CD4-positive, CD25-positive, alpha-beta regulatory T cell (primary cell): Measurements from ENCODE around the gene GATA3. TPM values are rescaled to one million over a fixed set of nuclear protein-coding genes. Genes with fewer than 3 reads are reported as not detected.

Experiments used
- ATAC-seq, 2 donors: fragments of 150-1000 bp; cut with Tn5 transposase; one replicate each; pipeline ENCODE4 v1.10.0; 2021; ENCODE audit warnings: low read depth in 2 of 2, moderate number of reproducible peaks in 2 of 2, moderate library complexity in 1 of 2
- DNase-seq, 3 donors: peaks; one replicate each; pipeline versions ENCODE4 v3.0.0 to v3.0.0-alpha.2; 2012 to 2022; ENCODE audit warnings: mixed read lengths in 1 of 3
- H3K27ac ChIP-seq: one replicate; pipeline ENCODE4 v1.7.0; 2013; ENCODE audit warnings: mild to moderate bottlenecking, low read length; ENCODE audit not compliant: insufficient read depth, poor library complexity, severe bottlenecking
- H3K27me3 ChIP-seq: one replicate; pipeline ENCODE4 v1.7.0; 2013; ENCODE audit warnings: low read length; ENCODE audit not compliant: control insufficient read depth, insufficient read depth
- H3K36me3 ChIP-seq: one replicate; pipeline ENCODE4 v1.7.0; 2013; ENCODE audit warnings: mild to moderate bottlenecking, low read length, moderate library complexity; ENCODE audit not compliant: control insufficient read depth, insufficient read depth
- H3K4me1 ChIP-seq: 2 replicates; pipeline ENCODE4 v1.7.0; 2013; ENCODE audit warnings: mild to moderate bottlenecking, low read length; ENCODE audit not compliant: insufficient read depth, control insufficient read depth, poor library complexity, severe bottlenecking
- H3K4me3 ChIP-seq: one replicate; pipeline ENCODE4 v1.7.0; 2013; ENCODE audit warnings: low read depth, mild to moderate bottlenecking, low read length, moderate library complexity
- H3K9me3 ChIP-seq, 2 experiments: 1 replicate in 1 of 2; 2 replicates in 1 of 2; pipeline ENCODE4 v1.7.0; 2013; ENCODE audit warnings: low read length in 2 of 2, mild to moderate bottlenecking in 1 of 2, moderate library complexity in 1 of 2; ENCODE audit not compliant: control insufficient read depth in 2 of 2
- H3K27ac Mint-ChIP-seq, 3 donors: one replicate each; pipeline ENCODE4 v1.8.0; 2020 to 2022; ENCODE audit warnings: mild to moderate bottlenecking in 3 of 3, mixed read lengths in 3 of 3, moderate library complexity in 2 of 3
- H3K27me3 Mint-ChIP-seq: one replicate; pipeline ENCODE4 v1.8.0; 2022; ENCODE audit warnings: mild to moderate bottlenecking, mixed read lengths
- H3K36me3 Mint-ChIP-seq: one replicate; pipeline ENCODE4 v1.8.0; 2020; ENCODE audit warnings: mixed read lengths
- H3K4me1 Mint-ChIP-seq, 4 donors: one replicate each; pipeline ENCODE4 v1.8.0; 2020 to 2022; ENCODE audit warnings: mixed read lengths in 4 of 4, mild to moderate bottlenecking in 1 of 4
- H3K4me3 Mint-ChIP-seq, 4 donors: one replicate each; pipeline ENCODE4 v1.8.0; 2020 to 2022; ENCODE audit warnings: mild to moderate bottlenecking in 4 of 4, mixed read lengths in 4 of 4, moderate library complexity in 3 of 4
- H3K9me3 Mint-ChIP-seq, 7 donors: one replicate each; pipeline ENCODE4 v1.8.0; 2020 to 2022; ENCODE audit warnings: mixed read lengths in 7 of 7, mild to moderate bottlenecking in 3 of 7, moderate library complexity in 2 of 7
- polyA plus RNA-seq, 4 donors: library from polyadenylated mRNA; unstranded; fragments of 300-500 nt; fragmentation: Illumina TruSeq; gene quantifications; one replicate each; pipeline ENCODE4 v1.2.3, GENCODE V29; 2021
- total RNA-seq: library from RNA; stranded (reverse); gene quantifications from one replicate; pipeline ENCODE4 v1.2.3, GENCODE V29; 2022

Gene GATA3
- total and polyA plus RNA-seq, 5 donors from 2014 or later, result 32.9 to 182 (median 47.3) TPM

DNA sequence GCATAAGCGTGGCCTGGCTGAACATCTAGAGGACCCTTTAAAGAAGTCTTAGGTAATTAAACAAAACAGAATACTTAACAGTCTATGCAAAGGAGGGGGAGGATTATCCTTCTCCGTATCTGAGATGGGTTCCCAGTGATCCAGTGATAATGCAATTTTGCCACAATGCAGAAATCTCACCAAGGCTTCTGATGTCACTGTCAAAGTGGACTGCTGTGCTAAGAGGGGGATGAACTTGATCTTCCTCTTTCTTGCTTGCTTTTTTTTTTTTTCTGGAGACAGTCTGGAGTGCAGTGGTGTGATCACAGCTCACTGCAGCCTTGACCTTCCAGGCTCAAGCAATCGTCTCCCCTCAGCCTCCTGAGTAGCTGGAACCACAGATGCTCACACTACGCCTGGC lies 30.8 kb downstream of the GATA3 start:
- DNase-seq (no peak), ATAC-seq (no peak)
- Mint-ChIP-seq H3K4me1 (peaks cover 18 to 33% (median 27%) of the 10 kb centered on the region in 4 donors), H3K27me3 (no peaks in the 10 kb centered on the region), H3K36me3 (peaks cover 19% of the 10 kb centered on the region), H3K4me3 (no peak overlapping the region), H3K9me3 (peaks cover 0 to 1% (median 0%) of the 10 kb centered on the region in 7 donors), H3K27ac (peak overlapping the region in 2 of 3 donors; percentile 54 to 60)
- Histone ChIP-seq H3K36me3 (peaks cover 16% of the 10 kb centered on the region), H3K27ac (no peak overlapping the region), H3K9me3 (no peaks in the 10 kb centered on the region), H3K4me3 (no peak overlapping the region), H3K4me1 (peaks cover 24% of the 10 kb centered on the region), H3K27me3 (no peaks in the 10 kb centered on the region)

DNA sequence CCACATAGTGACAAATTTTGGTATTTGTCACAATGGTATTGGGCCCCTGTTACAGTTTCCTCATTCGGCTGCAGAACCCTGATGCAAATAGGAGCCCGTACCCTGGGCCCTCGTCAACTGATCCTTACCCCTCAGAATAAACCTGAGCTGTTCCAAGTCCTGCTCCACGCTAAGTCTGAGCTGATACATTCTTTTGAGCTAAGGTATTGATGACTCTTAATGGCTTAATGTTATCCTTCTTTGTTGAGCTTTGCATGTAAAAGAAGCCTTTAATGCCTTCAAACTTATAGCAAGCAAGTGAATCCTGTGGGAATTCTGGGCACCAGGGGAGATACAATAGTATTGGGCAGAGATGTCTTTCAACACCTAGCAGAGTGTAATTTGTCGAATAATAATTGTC lies 31.8 kb downstream of the GATA3 start:
- Histone ChIP-seq H3K4me3 (no peak overlapping the region), H3K27ac (no peak overlapping the region), H3K4me1 (peaks cover 24% of the 10 kb centered on the region), H3K36me3 (peaks cover 10% of the 10 kb centered on the region), H3K9me3 (no peaks in the 10 kb centered on the region), H3K27me3 (no peaks in the 10 kb centered on the region)
- Mint-ChIP-seq H3K4me3 (peak overlapping the region in 1 of 4 donors; percentile 9), H3K27me3 (no peaks in the 10 kb centered on the region), H3K4me1 (peaks cover 18 to 38% (median 30%) of the 10 kb centered on the region in 4 donors), H3K27ac (no peak overlapping the region), H3K36me3 (peaks cover 21% of the 10 kb centered on the region), H3K9me3 (peaks cover 0 to 1% (median 0%) of the 10 kb centered on the region in 7 donors)
- ATAC-seq (no peak), DNase-seq (no peak)

DNA sequence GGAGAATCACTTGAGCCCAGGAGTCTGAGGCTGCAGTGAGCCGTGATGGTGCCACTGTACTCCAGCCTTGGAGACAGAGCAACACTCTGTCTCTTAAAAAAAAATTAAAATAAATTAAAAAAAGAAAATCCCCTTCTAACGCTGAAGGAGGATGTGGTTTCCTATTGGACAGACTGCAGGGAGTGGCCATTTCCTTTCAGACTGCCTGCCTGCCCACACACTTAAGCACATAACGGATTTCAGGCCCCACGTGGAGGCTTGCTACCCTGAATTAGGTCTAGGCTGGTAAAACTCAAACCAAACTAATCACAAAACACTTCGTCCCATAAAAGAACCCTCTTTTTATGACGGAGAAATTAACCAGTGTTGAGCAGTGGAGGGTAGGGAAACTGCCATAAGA lies 34.0 kb downstream of the GATA3 start:
- peak overlapping the region in 2 of 4 donors; percentile 56 to 58 for H3K4me3 Mint-ChIP-seq
- H3K27me3 Mint-ChIP-seq, result no peaks in the 10 kb centered on the region
- H3K27ac Mint-ChIP-seq, result peak overlapping the region; percentile 7 to 73 (median 46)

DNA sequence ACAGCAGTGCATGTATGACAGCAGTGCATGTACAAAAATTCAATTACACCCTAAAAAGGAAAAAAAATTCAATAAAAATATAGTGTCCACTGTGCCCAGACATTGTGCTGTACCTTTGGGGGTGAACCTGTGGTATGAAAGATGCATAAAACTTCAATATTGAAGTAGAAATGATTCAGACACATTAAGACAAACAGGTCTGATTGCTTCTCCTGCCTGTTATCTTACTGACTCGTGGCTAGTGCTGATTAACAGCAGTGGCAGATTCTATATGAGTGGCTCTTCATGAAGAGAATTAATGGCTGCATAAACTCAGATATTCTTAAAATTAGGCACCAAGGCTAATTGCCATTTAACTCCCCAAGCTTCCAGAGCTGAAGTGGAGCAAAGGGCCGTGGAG lies 37.9 kb downstream of the GATA3 start:
- H3K4me1 ChIP-seq, result peaks cover 21% of the 10 kb centered on the region
- H3K4me3 ChIP-seq, result no peak overlapping the region
- H3K36me3 ChIP-seq, result no peaks in the 10 kb centered on the region
- Mint-ChIP-seq H3K9me3 (peaks cover 0 to 1% (median 0%) of the 10 kb centered on the region in 7 donors), H3K27ac (peak overlapping the region in 2 of 3 donors; percentile 9 to 55), H3K4me1 (peaks cover 11 to 33% (median 22%) of the 10 kb centered on the region in 4 donors), H3K27me3 (no peaks in the 10 kb centered on the region), H3K4me3 (no peak overlapping the region), H3K36me3 (peaks cover 20% of the 10 kb centered on the region)
- no peaks in the 10 kb centered on the region for H3K27me3 ChIP-seq
- no peak overlapping the region for H3K27ac ChIP-seq
- ATAC-seq (no peak), DNase-seq (no peak)
- no peaks in the 10 kb centered on the region for H3K9me3 ChIP-seq

More for the DNA sequence above, 34.0 kb downstream of the GATA3 start:
- ATAC-seq (peak; percentile 93), DNase-seq (peak; percentile 13 to 94 (median 73))
- Histone ChIP-seq H3K36me3 (peaks cover 3% of the 10 kb centered on the region), H3K27me3 (no peaks in the 10 kb centered on the region), H3K27ac (peak overlapping the region; percentile 56), H3K4me3 (peak overlapping the region; percentile 51), H3K9me3 (no peaks in the 10 kb centered on the region), H3K4me1 (peaks cover 24% of the 10 kb centered on the region)
- H3K9me3 Mint-ChIP-seq, result peaks cover 0 to 1% (median 0%) of the 10 kb centered on the region in 7 donors
- H3K4me1 Mint-ChIP-seq, result peaks cover 18 to 44% (median 31%) of the 10 kb centered on the region in 4 donors
- H3K36me3 Mint-ChIP-seq, result peaks cover 10% of the 10 kb centered on the region

DNA sequence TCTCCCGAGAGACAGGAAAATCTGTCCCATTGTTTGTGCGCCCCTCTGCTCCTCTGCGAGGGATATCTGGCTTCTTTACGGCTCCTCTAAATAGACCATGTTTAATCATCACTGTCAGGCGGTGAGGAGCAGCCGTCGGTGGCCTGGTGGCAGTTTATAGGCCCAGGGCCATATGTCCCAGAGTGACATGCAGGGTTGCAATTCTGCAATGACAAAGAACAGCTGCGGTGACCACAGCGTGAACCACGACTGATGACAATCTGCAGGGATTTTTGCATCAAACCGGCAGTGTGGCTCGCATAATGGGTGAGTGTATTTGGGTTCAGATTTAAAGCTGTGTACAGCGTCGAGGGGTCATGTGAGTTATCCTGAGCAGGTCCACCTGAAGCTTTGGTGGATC lies 41.5 kb downstream of the GATA3 start:
- H3K4me3 Mint-ChIP-seq, result no peak overlapping the region
- ATAC-seq (no peak), DNase-seq (no peak)
- H3K4me1 Mint-ChIP-seq, result peaks cover 0 to 19% (median 6%) of the 10 kb centered on the region in 4 donors
- H3K36me3 Mint-ChIP-seq, result peaks cover 18% of the 10 kb centered on the region
- H3K36me3 ChIP-seq, result no peaks in the 10 kb centered on the region
- no peaks in the 10 kb centered on the region for H3K9me3 ChIP-seq
- no peaks in the 10 kb centered on the region for H3K27me3 ChIP-seq
- H3K4me1 ChIP-seq, result no peaks in the 10 kb centered on the region
- no peak overlapping the region for H3K27ac ChIP-seq
- no peaks in the 10 kb centered on the region for H3K27me3 Mint-ChIP-seq
- H3K9me3 Mint-ChIP-seq, result no peaks in the 10 kb centered on the region
- H3K27ac Mint-ChIP-seq, result no peak overlapping the region
- H3K4me3 ChIP-seq, result no peak overlapping the region

DNA sequence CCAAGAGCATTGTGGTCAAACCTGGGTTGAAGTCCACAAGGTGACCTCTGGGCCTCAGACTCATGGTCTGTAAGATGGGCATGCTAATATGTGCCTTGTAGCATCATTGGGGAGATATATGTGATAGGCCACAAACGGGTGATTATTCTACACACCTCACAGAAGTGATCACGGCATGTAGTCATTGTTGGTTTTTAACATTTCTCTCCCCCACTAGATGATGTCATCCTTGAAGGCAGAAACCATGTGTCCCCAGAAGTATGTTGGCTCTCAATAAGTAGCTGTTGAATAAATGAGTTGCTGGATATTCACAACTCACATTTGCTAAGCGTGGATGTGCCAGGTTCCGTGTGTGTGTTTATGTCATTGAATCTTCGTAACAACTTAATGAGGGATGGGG lies 42.4 kb downstream of the GATA3 start:
- no peak for ATAC-seq

DNA sequence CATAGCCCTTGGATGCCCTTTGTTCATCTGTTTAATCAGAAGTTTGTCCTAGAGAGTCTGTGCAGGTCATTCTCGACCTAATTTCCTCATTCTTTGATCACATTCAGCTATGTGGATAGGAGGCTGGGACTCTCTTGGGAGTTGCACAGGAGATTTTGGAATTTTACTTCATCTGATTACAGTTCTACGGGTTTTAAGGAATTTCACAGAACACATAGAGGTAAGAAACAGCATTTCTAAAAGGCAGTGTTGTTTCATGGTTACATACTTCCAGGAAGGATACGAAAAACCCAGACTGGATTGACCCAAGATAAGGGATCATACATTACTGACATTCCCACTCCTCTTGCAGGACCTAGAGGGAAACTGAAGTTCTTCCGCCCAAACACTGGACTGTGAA lies 45.9 kb downstream of the GATA3 start:
- Mint-ChIP-seq H3K9me3 (peaks cover 0 to 1% (median 0%) of the 10 kb centered on the region in 7 donors), H3K27me3 (no peaks in the 10 kb centered on the region), H3K4me3 (no peak overlapping the region), H3K36me3 (peaks cover 6% of the 10 kb centered on the region), H3K4me1 (peaks cover 0 to 8% (median 3%) of the 10 kb centered on the region in 4 donors), H3K27ac (no peak overlapping the region)
- Histone ChIP-seq H3K9me3 (no peaks in the 10 kb centered on the region), H3K4me3 (no peak overlapping the region), H3K27me3 (no peaks in the 10 kb centered on the region), H3K27ac (no peak overlapping the region), H3K4me1 (no peaks in the 10 kb centered on the region), H3K36me3 (no peaks in the 10 kb centered on the region)
- ATAC-seq (no peak), DNase-seq (no peak)

More for the DNA sequence above, 42.4 kb downstream of the GATA3 start:
- no peaks in the 10 kb centered on the region for H3K4me1 ChIP-seq
- H3K36me3 Mint-ChIP-seq, result peaks cover 17% of the 10 kb centered on the region
- H3K4me1 Mint-ChIP-seq, result peaks cover 0 to 19% (median 3%) of the 10 kb centered on the region in 4 donors
- H3K4me3 Mint-ChIP-seq, result no peak overlapping the region
- no peaks in the 10 kb centered on the region for H3K27me3 Mint-ChIP-seq
- H3K27ac ChIP-seq, result no peak overlapping the region
- no peaks in the 10 kb centered on the region for H3K9me3 ChIP-seq
- no peaks in the 10 kb centered on the region for H3K27me3 ChIP-seq
- H3K36me3 ChIP-seq, result no peaks in the 10 kb centered on the region
- no peak overlapping the region for H3K4me3 ChIP-seq
- H3K9me3 Mint-ChIP-seq, result peaks cover 0 to under 1% (median 0%) of the 10 kb centered on the region in 7 donors
- DNase-seq, result no peak
- peak overlapping the region in 1 of 3 donors; percentile 26 for H3K27ac Mint-ChIP-seq

DNA sequence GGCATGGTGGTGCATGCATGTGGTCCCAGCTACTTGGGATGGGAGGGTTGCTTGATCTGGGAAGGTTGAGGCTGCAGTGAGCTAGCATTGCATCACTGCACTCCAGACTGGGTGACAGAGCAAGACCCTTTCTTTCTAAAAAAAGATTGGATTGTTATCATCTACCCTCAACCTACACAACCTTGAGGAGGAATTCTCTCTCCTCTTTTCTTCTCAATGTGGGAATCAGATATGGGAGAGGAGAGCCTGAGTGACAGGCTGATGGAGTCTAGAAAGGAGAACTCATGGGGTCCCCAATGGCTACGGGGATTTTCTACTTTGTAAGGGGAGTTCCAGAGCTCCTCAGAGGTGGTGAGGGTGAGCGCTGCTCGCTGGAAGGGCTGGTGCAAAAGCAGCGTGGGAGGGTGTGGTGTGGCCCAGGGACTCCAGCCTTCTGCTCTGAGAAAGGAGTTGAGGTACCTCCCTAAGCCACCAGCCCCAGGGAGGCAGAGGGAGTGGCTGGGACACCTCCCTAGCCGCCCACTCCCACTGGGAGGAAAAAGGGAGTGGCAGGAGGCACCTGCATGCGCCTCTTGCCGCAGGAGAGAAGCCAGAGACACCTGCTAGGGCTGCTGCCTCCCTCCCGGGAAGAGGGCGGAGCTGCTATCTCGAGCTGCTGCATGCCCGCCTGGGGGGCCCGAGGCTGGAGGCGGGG lies 48.4 kb downstream of the GATA3 start:
- H3K9me3 Mint-ChIP-seq, result peaks cover 0 to 2% (median 0%) of the 10 kb centered on the region in 7 donors
- no peak for DNase-seq
- no peaks in the 10 kb centered on the region for H3K9me3 ChIP-seq
- no peaks in the 10 kb centered on the region for H3K36me3 ChIP-seq
- no peak overlapping the region for H3K4me3 Mint-ChIP-seq
- peaks cover 2% of the 10 kb centered on the region for H3K36me3 Mint-ChIP-seq
- no peaks in the 10 kb centered on the region for H3K27me3 ChIP-seq
- peaks cover 0 to 8% (median 2%) of the 10 kb centered on the region in 4 donors for H3K4me1 Mint-ChIP-seq
- peak overlapping the region in 1 of 3 donors; percentile 35 for H3K27ac Mint-ChIP-seq
- H3K4me3 ChIP-seq, result no peak overlapping the region
- ATAC-seq, result no peak
- no peak overlapping the region for H3K27ac ChIP-seq
- H3K4me1 ChIP-seq, result no peaks in the 10 kb centered on the region
- H3K27me3 Mint-ChIP-seq, result no peaks in the 10 kb centered on the region
